ENCODE data around the gene ANKRD44. TPM values are rescaled to one million over a fixed set of nuclear protein-coding genes. Genes with fewer than 3 reads are reported as not detected.

Gene ANKRD44
- total RNA-seq, 1 experiment from 2014 or later = 7.1 TPM

GRCh38 chr2:197124639-197125390 is 185.8 kb downstream of the ANKRD44 start:
- CTCF ChIA-PET = no interaction called here
- Mint-ChIP-seq H3K27me3 (ENCODE audit: unreplicated experiment) (no peaks in the 10 kb centered on the region), H3K4me1 (ENCODE audit: low read depth, unreplicated experiment) (no peaks in the 10 kb centered on the region), H3K36me3 (ENCODE audit: insufficient read depth, unreplicated experiment) (no peaks in the 10 kb centered on the region), H3K9me3 (ENCODE audit: low read depth, unreplicated experiment) (no peaks in the 10 kb centered on the region), H3K27ac (ENCODE audit: unreplicated experiment) (no peak overlapping the region), H3K4me3 (ENCODE audit: low read depth, unreplicated experiment) (no peak overlapping the region)
- no TSS peak for BruUV-seq (replicated peaks)
- no peak for TF ChIP-seq CTCF (IDR thresholded peaks at IDR 0.05; ENCODE audit: unreplicated experiment)
- intact Hi-C loops (cut with micrococcal nuclease; ENCODE audit: unreplicated experiment) = no loop called here
- DNase-seq = no peak

GRCh38 chr2:197122821-197123220 is 187.8 kb downstream of the ANKRD44 start:
- no peaks in the 10 kb centered on the region for H3K9me3 Mint-ChIP-seq (ENCODE audit: low read depth, unreplicated experiment)
- no peak for DNase-seq
- no peak for TF ChIP-seq CTCF (IDR thresholded peaks at IDR 0.05; ENCODE audit: unreplicated experiment)
- H3K4me1 Mint-ChIP-seq (ENCODE audit: low read depth, unreplicated experiment) = no peaks in the 10 kb centered on the region
- H3K27ac Mint-ChIP-seq (ENCODE audit: unreplicated experiment) = no peak overlapping the region
- no peaks in the 10 kb centered on the region for H3K36me3 Mint-ChIP-seq (ENCODE audit: insufficient read depth, unreplicated experiment)
- no peak overlapping the region for H3K4me3 Mint-ChIP-seq (ENCODE audit: low read depth, unreplicated experiment)
- CTCF ChIA-PET = no interaction called here
- H3K27me3 Mint-ChIP-seq (ENCODE audit: unreplicated experiment) = no peaks in the 10 kb centered on the region
- no TSS peak for BruUV-seq (replicated peaks)
- intact Hi-C loops (cut with micrococcal nuclease; ENCODE audit: unreplicated experiment) = no loop called here

DNA sequence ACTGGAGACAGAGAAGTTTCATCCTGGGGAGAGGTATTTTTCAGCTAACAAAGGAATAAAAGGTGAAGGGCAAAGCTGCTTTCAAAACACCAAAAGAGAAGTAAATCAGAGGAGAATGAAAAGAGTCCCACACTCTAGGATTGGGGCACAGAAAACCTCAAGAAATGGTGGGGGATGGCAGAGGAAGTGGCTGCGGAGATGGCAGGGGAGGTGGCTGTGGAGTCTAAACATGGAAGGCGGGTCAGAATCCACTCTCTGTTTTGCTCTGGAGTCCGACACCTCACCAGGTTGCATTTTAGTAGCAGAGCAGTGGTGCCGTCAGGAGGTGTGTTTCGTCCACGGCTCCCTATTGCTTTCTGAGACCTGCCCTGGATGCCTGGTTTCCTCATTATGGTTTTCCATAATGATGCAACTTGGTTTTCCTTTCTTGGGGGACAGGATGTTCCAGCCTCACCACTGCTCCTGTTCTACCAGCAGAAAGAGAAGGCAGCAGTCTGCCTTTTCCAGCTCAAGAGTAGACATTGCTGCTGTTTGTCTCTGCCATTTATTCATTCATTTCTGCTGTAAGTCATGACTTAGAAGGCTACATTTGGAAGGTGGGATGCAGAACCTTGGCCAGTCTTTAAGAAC is 188.7 kb downstream of the ANKRD44 start:
- Mint-ChIP-seq H3K4me3 (ENCODE audit: low read depth, unreplicated experiment) (no peak overlapping the region), H3K27me3 (ENCODE audit: unreplicated experiment) (no peaks in the 10 kb centered on the region), H3K4me1 (ENCODE audit: low read depth, unreplicated experiment) (no peaks in the 10 kb centered on the region), H3K27ac (ENCODE audit: unreplicated experiment) (no peak overlapping the region), H3K36me3 (ENCODE audit: insufficient read depth, unreplicated experiment) (no peaks in the 10 kb centered on the region), H3K9me3 (ENCODE audit: low read depth, unreplicated experiment) (no peaks in the 10 kb centered on the region)
- CTCF ChIA-PET = no interaction called here
- DNase-seq = no peak
- TF ChIP-seq CTCF (IDR thresholded peaks at IDR 0.05; ENCODE audit: unreplicated experiment) = no peak
- intact Hi-C loops (cut with micrococcal nuclease; ENCODE audit: unreplicated experiment) = no loop called here
- BruUV-seq (replicated peaks) = no TSS peak

GRCh38 chr2:197121255-197121654 is 189.3 kb downstream of the ANKRD44 start:
- CTCF ChIA-PET = interaction anchor here (0.6 kb wide), 1 partner anchor 51 kb away, joined by 3 read pairs; no protein-coding TSS in a partner anchor
- intact Hi-C loops (cut with micrococcal nuclease; ENCODE audit: unreplicated experiment) = no loop called here
- H3K9me3 Mint-ChIP-seq (ENCODE audit: low read depth, unreplicated experiment) = no peaks in the 10 kb centered on the region
- H3K36me3 Mint-ChIP-seq (ENCODE audit: insufficient read depth, unreplicated experiment) = no peaks in the 10 kb centered on the region
- H3K4me1 Mint-ChIP-seq (ENCODE audit: low read depth, unreplicated experiment) = no peaks in the 10 kb centered on the region
- no TSS peak for BruUV-seq (replicated peaks)
- DNase-seq = no peak
- no peak for TF ChIP-seq CTCF (IDR thresholded peaks at IDR 0.05; ENCODE audit: unreplicated experiment)
- no peak overlapping the region for H3K27ac Mint-ChIP-seq (ENCODE audit: unreplicated experiment)
- no peak overlapping the region for H3K4me3 Mint-ChIP-seq (ENCODE audit: low read depth, unreplicated experiment)
- H3K27me3 Mint-ChIP-seq (ENCODE audit: unreplicated experiment) = no peaks in the 10 kb centered on the region

All from Calu3 (cell line).